SK-N-SH treated with all-trans-retinoic acid at 6 μM for 48 hours (cell line): ENCODE results near the gene CCDC6.
A peak's percentile ranks its signal among the peaks of the same experiment; 100 is the strongest.

Experiments used
- ATAC-seq: fragments of 200-7000 bp; cut with Tn5 transposase; 3 replicates; pipeline ENCODE4 v1.9.1; 2020; ENCODE audit warnings: mild to moderate bottlenecking, moderate library complexity
- ARNTL ChIP-seq: fragments of 450-650 bp; formaldehyde crosslinking; IDR thresholded peaks from 2 replicates; pipeline ENCODE4 v1.5.0; 2020; ENCODE audit warnings: low read depth, mild to moderate bottlenecking, moderate library complexity, borderline replicate concordance
- ESRRG ChIP-seq: fragments of 250-450 bp; sonication (Bioruptor Pico); IDR thresholded peaks from 2 replicates; pipeline ENCODE4 v1.6.1; 2021; ENCODE audit warnings: mild to moderate bottlenecking
- GLIS3 ChIP-seq: fragments of 250-450 bp; sonication (Bioruptor Pico); IDR thresholded peaks from 2 replicates; pipeline ENCODE4 v1.5.0; 2020; ENCODE audit warnings: mild to moderate bottlenecking, moderate library complexity
- ISL1 ChIP-seq: fragments of 250-450 bp; sonication (Bioruptor Pico); IDR thresholded peaks from 2 replicates; pipeline ENCODE4 v2.1.2; 2022; ENCODE audit warnings: mild to moderate bottlenecking, moderate library complexity
- OSR1 ChIP-seq: fragments of 250-450 bp; sonication (Bioruptor Pico); IDR thresholded peaks from 2 replicates; pipeline ENCODE4 v1.8.0; 2022; ENCODE audit warnings: moderate library complexity, mild to moderate bottlenecking, inconsistent platforms
- RARB ChIP-seq: fragments of 250-450 bp; sonication (Bioruptor Pico); IDR thresholded peaks from 2 replicates; pipeline ENCODE4 v1.8.0; 2021; ENCODE audit warnings: mild to moderate bottlenecking, moderate library complexity
- SNAI2 ChIP-seq: fragments of 250-450 bp; sonication (Bioruptor Pico); IDR thresholded peaks from 2 replicates; pipeline ENCODE4 v1.5.0; 2020; ENCODE audit warnings: mild to moderate bottlenecking, moderate library complexity
- TCF4 ChIP-seq: fragments of 250-450 bp; sonication (Bioruptor Pico); IDR thresholded peaks from 2 replicates; pipeline ENCODE4 v1.8.0; 2021; ENCODE audit warnings: mild to moderate bottlenecking, moderate library complexity, borderline replicate concordance
- TOX ChIP-seq: fragments of 250-450 bp; sonication (Bioruptor Pico); IDR thresholded peaks from 2 replicates; pipeline ENCODE4 v1.8.0; 2021; ENCODE audit warnings: mild to moderate bottlenecking, moderate library complexity, borderline replicate concordance
- ZC3H10 ChIP-seq: fragments of 250-450 bp; sonication (Bioruptor Pico); IDR thresholded peaks from 2 replicates; pipeline ENCODE4 v1.5.1; 2021; ENCODE audit warnings: mild to moderate bottlenecking, moderate library complexity
- ZNF565 ChIP-seq: fragments of 450-650 bp; formaldehyde crosslinking; conservative IDR thresholded peaks from 2 replicates; pipeline ENCODE4 v1.5.0; 2020; ENCODE audit warnings: low read depth, mild to moderate bottlenecking, moderate library complexity
- ZNF70 ChIP-seq: fragments of 450-650 bp; formaldehyde crosslinking; IDR thresholded peaks from 2 replicates; pipeline ENCODE4 v1.5.0; 2020; ENCODE audit warnings: mild to moderate bottlenecking, moderate library complexity
- ZNF8 ChIP-seq: fragments of 450-650 bp; formaldehyde crosslinking; IDR thresholded peaks from 2 replicates; pipeline ENCODE4 v1.5.0; 2020; ENCODE audit warnings: mild to moderate bottlenecking, moderate library complexity
- TF ChIP-seq, protein P1 (sequence below): fragments of 250-450 bp; sonication (Bioruptor Pico); IDR thresholded peaks from 2 replicates; pipeline ENCODE4 v1.8.0; 2020; ENCODE audit warnings: mild to moderate bottlenecking, moderate library complexity, borderline replicate concordance
- TF ChIP-seq, protein P2 (sequence below): fragments of 250-450 bp; sonication (Bioruptor Pico); IDR thresholded peaks from 2 replicates; pipeline ENCODE4 v1.5.0; 2020; ENCODE audit warnings: mild to moderate bottlenecking, moderate library complexity
- TF ChIP-seq, protein P3 (sequence below): fragments of 250-450 bp; sonication (Bioruptor Pico); IDR thresholded peaks from 2 replicates; pipeline ENCODE4 v1.5.1; 2020; ENCODE audit warnings: low read depth, mild to moderate bottlenecking, moderate library complexity
- TF ChIP-seq, protein P4 (sequence below): fragments of 250-450 bp; sonication (Bioruptor Pico); IDR thresholded peaks from 2 replicates; pipeline ENCODE4 v1.5.1; 2021; ENCODE audit warnings: mild to moderate bottlenecking, moderate library complexity

The CCDC6 gene

DNA sequence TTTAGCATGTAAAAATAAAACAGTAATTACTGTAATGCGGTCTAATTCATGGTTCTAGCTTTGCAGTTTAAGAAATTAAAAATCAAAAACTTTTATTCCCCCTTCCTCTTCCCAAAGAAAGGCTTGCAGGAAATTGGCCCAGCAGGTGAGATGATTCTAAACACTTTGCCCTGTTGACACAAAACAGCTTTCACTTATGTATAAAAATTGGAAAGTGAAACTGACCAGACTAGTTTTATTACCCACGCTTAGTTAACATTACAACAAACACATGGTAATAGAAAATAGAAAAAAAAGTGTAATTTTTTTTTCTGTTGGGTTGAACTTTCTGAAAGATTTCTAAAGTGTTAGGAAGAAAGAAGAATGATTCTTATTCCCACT lies 1.2 kb upstream of the CCDC6 start:
- ATAC-seq = no peak
- no peak for TF ChIP-seq ARNTL (CRISPR knock-in tag)
- TF ChIP-seq ESRRG (CRISPR knock-in tag) = no peak
- no peak for TF ChIP-seq OSR1
- no peak for TF ChIP-seq TOX (CRISPR knock-in tag)
- no peak for TF ChIP-seq TCF4 (CRISPR knock-in tag)
- TF ChIP-seq, protein P1, sequence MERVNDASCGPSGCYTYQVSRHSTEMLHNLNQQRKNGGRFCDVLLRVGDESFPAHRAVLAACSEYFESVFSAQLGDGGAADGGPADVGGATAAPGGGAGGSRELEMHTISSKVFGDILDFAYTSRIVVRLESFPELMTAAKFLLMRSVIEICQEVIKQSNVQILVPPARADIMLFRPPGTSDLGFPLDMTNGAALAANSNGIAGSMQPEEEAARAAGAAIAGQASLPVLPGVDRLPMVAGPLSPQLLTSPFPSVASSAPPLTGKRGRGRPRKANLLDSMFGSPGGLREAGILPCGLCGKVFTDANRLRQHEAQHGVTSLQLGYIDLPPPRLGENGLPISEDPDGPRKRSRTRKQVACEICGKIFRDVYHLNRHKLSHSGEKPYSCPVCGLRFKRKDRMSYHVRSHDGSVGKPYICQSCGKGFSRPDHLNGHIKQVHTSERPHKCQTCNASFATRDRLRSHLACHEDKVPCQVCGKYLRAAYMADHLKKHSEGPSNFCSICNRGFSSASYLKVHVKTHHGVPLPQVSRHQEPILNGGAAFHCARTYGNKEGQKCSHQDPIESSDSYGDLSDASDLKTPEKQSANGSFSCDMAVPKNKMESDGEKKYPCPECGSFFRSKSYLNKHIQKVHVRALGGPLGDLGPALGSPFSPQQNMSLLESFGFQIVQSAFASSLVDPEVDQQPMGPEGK (CRISPR knock-in tag) = no peak
- TF ChIP-seq ISL1 = no peak
- no peak for TF ChIP-seq SNAI2 (CRISPR knock-in tag)
- TF ChIP-seq, protein P2, sequence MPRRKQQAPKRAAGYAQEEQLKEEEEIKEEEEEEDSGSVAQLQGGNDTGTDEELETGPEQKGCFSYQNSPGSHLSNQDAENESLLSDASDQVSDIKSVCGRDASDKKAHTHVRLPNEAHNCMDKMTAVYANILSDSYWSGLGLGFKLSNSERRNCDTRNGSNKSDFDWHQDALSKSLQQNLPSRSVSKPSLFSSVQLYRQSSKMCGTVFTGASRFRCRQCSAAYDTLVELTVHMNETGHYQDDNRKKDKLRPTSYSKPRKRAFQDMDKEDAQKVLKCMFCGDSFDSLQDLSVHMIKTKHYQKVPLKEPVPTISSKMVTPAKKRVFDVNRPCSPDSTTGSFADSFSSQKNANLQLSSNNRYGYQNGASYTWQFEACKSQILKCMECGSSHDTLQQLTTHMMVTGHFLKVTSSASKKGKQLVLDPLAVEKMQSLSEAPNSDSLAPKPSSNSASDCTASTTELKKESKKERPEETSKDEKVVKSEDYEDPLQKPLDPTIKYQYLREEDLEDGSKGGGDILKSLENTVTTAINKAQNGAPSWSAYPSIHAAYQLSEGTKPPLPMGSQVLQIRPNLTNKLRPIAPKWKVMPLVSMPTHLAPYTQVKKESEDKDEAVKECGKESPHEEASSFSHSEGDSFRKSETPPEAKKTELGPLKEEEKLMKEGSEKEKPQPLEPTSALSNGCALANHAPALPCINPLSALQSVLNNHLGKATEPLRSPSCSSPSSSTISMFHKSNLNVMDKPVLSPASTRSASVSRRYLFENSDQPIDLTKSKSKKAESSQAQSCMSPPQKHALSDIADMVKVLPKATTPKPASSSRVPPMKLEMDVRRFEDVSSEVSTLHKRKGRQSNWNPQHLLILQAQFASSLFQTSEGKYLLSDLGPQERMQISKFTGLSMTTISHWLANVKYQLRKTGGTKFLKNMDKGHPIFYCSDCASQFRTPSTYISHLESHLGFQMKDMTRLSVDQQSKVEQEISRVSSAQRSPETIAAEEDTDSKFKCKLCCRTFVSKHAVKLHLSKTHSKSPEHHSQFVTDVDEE (CRISPR knock-in tag) = no peak
- no peak for TF ChIP-seq RARB (CRISPR knock-in tag)
- no peak for TF ChIP-seq ZNF8

DNA sequence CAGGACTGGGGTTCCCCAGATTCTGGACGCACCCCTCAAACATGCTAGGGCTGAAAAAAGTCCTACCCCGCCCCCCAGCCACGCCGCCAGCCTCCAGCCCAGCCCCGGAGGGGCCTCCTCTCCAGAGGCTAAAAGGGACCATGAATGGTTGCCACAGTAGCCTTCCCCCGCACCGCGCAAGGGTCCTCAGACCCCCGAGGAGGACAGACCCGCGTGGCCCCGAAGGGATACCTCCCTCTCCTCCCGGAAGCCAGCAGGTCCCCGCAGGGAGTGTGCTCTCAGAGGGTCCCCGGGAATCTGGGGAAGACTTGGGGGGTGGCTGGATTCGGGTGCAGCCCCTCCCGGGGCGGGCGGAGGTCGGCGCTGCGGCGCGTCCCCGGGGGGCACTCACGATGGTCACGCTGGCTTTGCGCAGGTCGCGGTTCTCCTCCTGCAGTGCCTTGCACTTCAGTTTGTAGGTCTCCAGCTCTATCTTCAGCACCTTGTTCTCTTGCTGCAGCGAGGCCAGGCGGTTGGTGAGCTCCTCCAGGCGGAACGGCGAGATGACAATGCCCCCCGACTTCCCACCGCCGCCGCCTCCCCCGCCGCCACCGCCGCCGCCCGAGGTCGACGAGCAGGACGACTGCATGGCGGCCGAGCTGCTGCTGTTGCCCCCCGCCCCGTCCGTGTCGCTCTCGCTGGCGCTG lies 482 bp downstream of the CCDC6 start:
- peak; percentile 22 for ATAC-seq
- TF ChIP-seq OSR1 = no peak
- TF ChIP-seq, protein P3, sequence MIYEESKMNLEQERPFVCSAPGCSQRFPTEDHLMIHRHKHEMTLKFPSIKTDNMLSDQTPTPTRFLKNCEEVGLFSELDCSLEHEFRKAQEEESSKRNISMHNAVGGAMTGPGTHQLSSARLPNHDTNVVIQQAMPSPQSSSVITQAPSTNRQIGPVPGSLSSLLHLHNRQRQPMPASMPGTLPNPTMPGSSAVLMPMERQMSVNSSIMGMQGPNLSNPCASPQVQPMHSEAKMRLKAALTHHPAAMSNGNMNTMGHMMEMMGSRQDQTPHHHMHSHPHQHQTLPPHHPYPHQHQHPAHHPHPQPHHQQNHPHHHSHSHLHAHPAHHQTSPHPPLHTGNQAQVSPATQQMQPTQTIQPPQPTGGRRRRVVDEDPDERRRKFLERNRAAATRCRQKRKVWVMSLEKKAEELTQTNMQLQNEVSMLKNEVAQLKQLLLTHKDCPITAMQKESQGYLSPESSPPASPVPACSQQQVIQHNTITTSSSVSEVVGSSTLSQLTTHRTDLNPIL = no peak
- TF ChIP-seq ZNF565 = no peak
- no peak for TF ChIP-seq TCF4 (CRISPR knock-in tag)
- TF ChIP-seq SNAI2 (CRISPR knock-in tag) = no peak
- TF ChIP-seq TOX (CRISPR knock-in tag) = no peak
- TF ChIP-seq ZC3H10 (CRISPR knock-in tag) = no peak
- TF ChIP-seq ESRRG (CRISPR knock-in tag) = no peak
- TF ChIP-seq, protein P4, sequence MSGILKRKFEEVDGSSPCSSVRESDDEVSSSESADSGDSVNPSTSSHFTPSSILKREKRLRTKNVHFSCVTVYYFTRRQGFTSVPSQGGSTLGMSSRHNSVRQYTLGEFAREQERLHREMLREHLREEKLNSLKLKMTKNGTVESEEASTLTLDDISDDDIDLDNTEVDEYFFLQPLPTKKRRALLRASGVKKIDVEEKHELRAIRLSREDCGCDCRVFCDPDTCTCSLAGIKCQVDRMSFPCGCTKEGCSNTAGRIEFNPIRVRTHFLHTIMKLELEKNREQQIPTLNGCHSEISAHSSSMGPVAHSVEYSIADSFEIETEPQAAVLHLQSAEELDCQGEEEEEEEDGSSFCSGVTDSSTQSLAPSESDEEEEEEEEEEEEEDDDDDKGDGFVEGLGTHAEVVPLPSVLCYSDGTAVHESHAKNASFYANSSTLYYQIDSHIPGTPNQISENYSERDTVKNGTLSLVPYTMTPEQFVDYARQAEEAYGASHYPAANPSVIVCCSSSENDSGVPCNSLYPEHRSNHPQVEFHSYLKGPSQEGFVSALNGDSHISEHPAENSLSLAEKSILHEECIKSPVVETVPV (CRISPR knock-in tag) = no peak
- TF ChIP-seq ISL1 = no peak
- TF ChIP-seq, protein P1 (CRISPR knock-in tag) = no peak
- TF ChIP-seq ZNF8 = no peak

DNA sequence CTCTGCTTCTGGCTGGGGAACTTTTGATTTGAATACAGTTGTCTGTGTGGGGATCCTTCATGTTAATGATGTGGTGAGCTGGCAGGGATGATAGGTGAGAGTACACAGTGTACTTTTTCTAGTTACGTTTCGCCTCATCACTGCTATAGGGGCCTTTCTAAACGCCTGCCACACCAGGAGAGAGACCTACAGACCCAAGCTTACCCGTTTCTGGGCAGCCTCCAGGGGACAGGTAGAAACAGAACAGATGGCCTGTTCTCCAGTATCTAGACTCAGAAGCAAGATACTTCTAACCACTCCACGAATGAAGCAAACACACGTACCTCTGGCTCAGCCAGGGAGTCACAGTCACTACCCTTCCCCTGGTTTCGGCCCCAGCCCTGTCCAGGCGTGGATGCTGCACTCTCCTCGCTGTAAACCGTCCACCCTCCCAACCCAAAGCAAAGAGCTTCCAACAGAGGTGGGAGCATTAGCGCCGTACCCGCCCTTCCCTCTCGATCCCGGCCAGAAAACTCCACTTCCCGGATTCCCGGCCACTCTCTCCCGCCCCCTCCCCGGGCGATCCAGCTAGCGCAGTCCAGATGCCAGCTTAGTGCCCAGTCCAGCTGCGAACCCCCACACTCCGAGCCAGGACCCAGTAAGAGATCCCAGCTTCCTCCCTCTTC lies 1.2 kb downstream of the CCDC6 start:
- peak; percentile 18 for ATAC-seq
- TF ChIP-seq, protein P2 (CRISPR knock-in tag) = no peak
- TF ChIP-seq GLIS3 (CRISPR knock-in tag) (no peak), RARB (CRISPR knock-in tag) (no peak), ZNF70 (no peak)
- TF ChIP-seq, protein P4 (CRISPR knock-in tag) = no peak
